SK-N-SH treated with all-trans-retinoic acid at 6 μM for 48 hours (cell line): ENCODE results near the gene SLIT2.

Experiments used
- ATAC-seq: fragments of 200-7000 bp; cut with Tn5 transposase; 3 replicates; pipeline ENCODE4 v1.9.1; 2020; ENCODE audit warnings: mild to moderate bottlenecking, moderate library complexity
- BACH2 ChIP-seq: fragments of 250-450 bp; sonication (Bioruptor Pico); IDR thresholded peaks from 2 replicates; pipeline ENCODE4 v1.9.0; 2021; ENCODE audit warnings: mild to moderate bottlenecking, borderline replicate concordance
- GLIS3 ChIP-seq: fragments of 250-450 bp; sonication (Bioruptor Pico); IDR thresholded peaks from 2 replicates; pipeline ENCODE4 v1.5.0; 2020; ENCODE audit warnings: mild to moderate bottlenecking, moderate library complexity
- ISL1 ChIP-seq: fragments of 250-450 bp; sonication (Bioruptor Pico); IDR thresholded peaks from 2 replicates; pipeline ENCODE4 v2.1.2; 2022; ENCODE audit warnings: mild to moderate bottlenecking, moderate library complexity
- OSR1 ChIP-seq: fragments of 250-450 bp; sonication (Bioruptor Pico); IDR thresholded peaks from 2 replicates; pipeline ENCODE4 v1.8.0; 2022; ENCODE audit warnings: moderate library complexity, mild to moderate bottlenecking, inconsistent platforms
- PPARA ChIP-seq: fragments of 250-450 bp; sonication (Bioruptor Pico); IDR thresholded peaks from 2 replicates; pipeline ENCODE4 v1.5.0; 2020; ENCODE audit warnings: mild to moderate bottlenecking, borderline replicate concordance
- ZFP3 ChIP-seq: fragments of 250-450 bp; sonication (Bioruptor Pico); IDR thresholded peaks from 2 replicates; pipeline ENCODE4 v1.5.0; 2020; ENCODE audit warnings: mild to moderate bottlenecking, moderate library complexity
- ZNF565 ChIP-seq: fragments of 450-650 bp; formaldehyde crosslinking; conservative IDR thresholded peaks from 2 replicates; pipeline ENCODE4 v1.5.0; 2020; ENCODE audit warnings: low read depth, mild to moderate bottlenecking, moderate library complexity
- ZNF8 ChIP-seq: fragments of 450-650 bp; formaldehyde crosslinking; IDR thresholded peaks from 2 replicates; pipeline ENCODE4 v1.5.0; 2020; ENCODE audit warnings: mild to moderate bottlenecking, moderate library complexity
- TF ChIP-seq, protein P1 (sequence below): fragments of 250-450 bp; sonication (Bioruptor Pico); IDR thresholded peaks from 2 replicates; pipeline ENCODE4 v1.8.0; 2021; ENCODE audit warnings: low read depth, mild to moderate bottlenecking, moderate library complexity, borderline replicate concordance
- TF ChIP-seq, protein P2 (sequence below): fragments of 250-450 bp; sonication (Bioruptor Pico); IDR thresholded peaks from 2 replicates; pipeline ENCODE4 v1.5.1; 2021; ENCODE audit warnings: mild to moderate bottlenecking, moderate library complexity
- TF ChIP-seq, protein P3 (sequence below): fragments of 250-450 bp; sonication (Bioruptor Pico); IDR thresholded peaks from 2 replicates; pipeline ENCODE4 v1.5.0; 2020; ENCODE audit warnings: mild to moderate bottlenecking, moderate library complexity

The SLIT2 gene

GRCh38 chr4:20301161-20301560, 49.5 kb downstream of the SLIT2 start:
- ATAC-seq = no peak
- TF ChIP-seq PPARA (CRISPR knock-in tag) = no peak
- no peak for TF ChIP-seq GLIS3
- TF ChIP-seq ZNF8 = no peak
- no peak for TF ChIP-seq ZNF565
- no peak for TF ChIP-seq ISL1 (CRISPR knock-in tag)
- no peak for TF ChIP-seq OSR1 (CRISPR knock-in tag)
- no peak for TF ChIP-seq BACH2
- TF ChIP-seq, protein P1, sequence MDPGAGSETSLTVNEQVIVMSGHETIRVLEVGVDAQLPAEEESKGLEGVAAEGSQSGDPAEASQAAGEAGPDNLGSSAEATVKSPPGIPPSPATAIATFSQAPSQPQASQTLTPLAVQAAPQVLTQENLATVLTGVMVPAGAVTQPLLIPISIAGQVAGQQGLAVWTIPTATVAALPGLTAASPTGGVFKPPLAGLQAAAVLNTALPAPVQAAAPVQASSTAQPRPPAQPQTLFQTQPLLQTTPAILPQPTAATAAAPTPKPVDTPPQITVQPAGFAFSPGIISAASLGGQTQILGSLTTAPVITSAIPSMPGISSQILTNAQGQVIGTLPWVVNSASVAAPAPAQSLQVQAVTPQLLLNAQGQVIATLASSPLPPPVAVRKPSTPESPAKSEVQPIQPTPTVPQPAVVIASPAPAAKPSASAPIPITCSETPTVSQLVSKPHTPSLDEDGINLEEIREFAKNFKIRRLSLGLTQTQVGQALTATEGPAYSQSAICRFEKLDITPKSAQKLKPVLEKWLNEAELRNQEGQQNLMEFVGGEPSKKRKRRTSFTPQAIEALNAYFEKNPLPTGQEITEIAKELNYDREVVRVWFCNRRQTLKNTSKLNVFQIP (CRISPR knock-in tag) = no peak
- no peak for TF ChIP-seq ZFP3 (CRISPR knock-in tag)
- TF ChIP-seq, protein P2, sequence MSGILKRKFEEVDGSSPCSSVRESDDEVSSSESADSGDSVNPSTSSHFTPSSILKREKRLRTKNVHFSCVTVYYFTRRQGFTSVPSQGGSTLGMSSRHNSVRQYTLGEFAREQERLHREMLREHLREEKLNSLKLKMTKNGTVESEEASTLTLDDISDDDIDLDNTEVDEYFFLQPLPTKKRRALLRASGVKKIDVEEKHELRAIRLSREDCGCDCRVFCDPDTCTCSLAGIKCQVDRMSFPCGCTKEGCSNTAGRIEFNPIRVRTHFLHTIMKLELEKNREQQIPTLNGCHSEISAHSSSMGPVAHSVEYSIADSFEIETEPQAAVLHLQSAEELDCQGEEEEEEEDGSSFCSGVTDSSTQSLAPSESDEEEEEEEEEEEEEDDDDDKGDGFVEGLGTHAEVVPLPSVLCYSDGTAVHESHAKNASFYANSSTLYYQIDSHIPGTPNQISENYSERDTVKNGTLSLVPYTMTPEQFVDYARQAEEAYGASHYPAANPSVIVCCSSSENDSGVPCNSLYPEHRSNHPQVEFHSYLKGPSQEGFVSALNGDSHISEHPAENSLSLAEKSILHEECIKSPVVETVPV (CRISPR knock-in tag) = no peak
- TF ChIP-seq, protein P3, sequence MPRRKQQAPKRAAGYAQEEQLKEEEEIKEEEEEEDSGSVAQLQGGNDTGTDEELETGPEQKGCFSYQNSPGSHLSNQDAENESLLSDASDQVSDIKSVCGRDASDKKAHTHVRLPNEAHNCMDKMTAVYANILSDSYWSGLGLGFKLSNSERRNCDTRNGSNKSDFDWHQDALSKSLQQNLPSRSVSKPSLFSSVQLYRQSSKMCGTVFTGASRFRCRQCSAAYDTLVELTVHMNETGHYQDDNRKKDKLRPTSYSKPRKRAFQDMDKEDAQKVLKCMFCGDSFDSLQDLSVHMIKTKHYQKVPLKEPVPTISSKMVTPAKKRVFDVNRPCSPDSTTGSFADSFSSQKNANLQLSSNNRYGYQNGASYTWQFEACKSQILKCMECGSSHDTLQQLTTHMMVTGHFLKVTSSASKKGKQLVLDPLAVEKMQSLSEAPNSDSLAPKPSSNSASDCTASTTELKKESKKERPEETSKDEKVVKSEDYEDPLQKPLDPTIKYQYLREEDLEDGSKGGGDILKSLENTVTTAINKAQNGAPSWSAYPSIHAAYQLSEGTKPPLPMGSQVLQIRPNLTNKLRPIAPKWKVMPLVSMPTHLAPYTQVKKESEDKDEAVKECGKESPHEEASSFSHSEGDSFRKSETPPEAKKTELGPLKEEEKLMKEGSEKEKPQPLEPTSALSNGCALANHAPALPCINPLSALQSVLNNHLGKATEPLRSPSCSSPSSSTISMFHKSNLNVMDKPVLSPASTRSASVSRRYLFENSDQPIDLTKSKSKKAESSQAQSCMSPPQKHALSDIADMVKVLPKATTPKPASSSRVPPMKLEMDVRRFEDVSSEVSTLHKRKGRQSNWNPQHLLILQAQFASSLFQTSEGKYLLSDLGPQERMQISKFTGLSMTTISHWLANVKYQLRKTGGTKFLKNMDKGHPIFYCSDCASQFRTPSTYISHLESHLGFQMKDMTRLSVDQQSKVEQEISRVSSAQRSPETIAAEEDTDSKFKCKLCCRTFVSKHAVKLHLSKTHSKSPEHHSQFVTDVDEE (CRISPR knock-in tag) = no peak
